BJ (cell line): ENCODE data around the gene BOD1. TPM values are rescaled to one million over a fixed set of nuclear protein-coding genes. Genes with fewer than 3 reads are reported as not detected.

Experiments used
- CTCF ChIA-PET: fragments of 350-600 bp; formaldehyde crosslinking; extraction: SDS; loops from one replicate; lab custom pipeline; 2021; ENCODE audit warnings: antibody characterized with exemption, inconsistent platforms; lab: Yijun Ruan, JAX
- POLR2A ChIA-PET: fragments of 300-600 bp; sonication (Branson Sonifier 250); formaldehyde crosslinking; extraction: SDS; loops from one replicate; lab custom pipeline; 2021; ENCODE audit warnings: antibody characterized with exemption; lab: Charles Lee
- DNase-seq: peaks from one replicate; pipeline ENCODE4 v3.0.0-alpha.2; 2011; ENCODE audit warnings: low read depth
- H3K27me3 ChIP-seq: 2 replicates; pipeline ENCODE4 v1.6.0; 2011; ENCODE audit warnings: low read length; ENCODE audit not compliant: control insufficient read depth, insufficient read depth
- H3K36me3 ChIP-seq: 2 replicates; pipeline ENCODE4 v1.5.1; 2011; ENCODE audit warnings: low read length; ENCODE audit not compliant: control insufficient read depth, insufficient read depth
- H3K4me3 ChIP-seq: 2 replicates; pipeline ENCODE4 v1.5.1; 2011; ENCODE audit warnings: low read depth, mild to moderate bottlenecking, control low read depth, low read length
- CTCF ChIP-seq: IDR thresholded peaks from 2 replicates; pipeline ENCODE4 v1.5.1; 2011; ENCODE audit warnings: low read depth, mild to moderate bottlenecking, control low read depth, inconsistent platforms, low read length, moderate library complexity; ENCODE audit not compliant: insufficient read depth
- polyA plus RNA-seq: library from polyadenylated mRNA; depleted of rRNA; stranded (reverse); fragments of >200 nt; gene quantifications from 2 replicates; pipeline ENCODE4 v1.2.3, GENCODE V29; 2011

Gene BOD1
- polyA plus RNA-seq, 1 experiment = 51.5 TPM

GRCh38 chr5:173662581-173663351, 46.3 kb upstream of the BOD1 start:
- no peak for TF ChIP-seq CTCF
- no peak overlapping the region for H3K4me3 ChIP-seq
- DNase-seq = no peak
- H3K27me3 ChIP-seq = peaks cover 2% of the 10 kb centered on the region
- POLR2A ChIA-PET = no interaction called here
- CTCF ChIA-PET = no interaction called here
- H3K36me3 ChIP-seq = no peaks in the 10 kb centered on the region

GRCh38 chr5:173660481-173661280, 44.2 kb upstream of the BOD1 start:
- Histone ChIP-seq H3K4me3 (no peak overlapping the region), H3K36me3 (no peaks in the 10 kb centered on the region), H3K27me3 (no peaks in the 10 kb centered on the region; the same call in 1 of the 2 replicates)
- TF ChIP-seq CTCF = no peak
- no peak for DNase-seq
- CTCF ChIA-PET = interaction anchor here (1.0 to 1.5 kb wide), 2 partner anchors 10 to 14 kb away, joined by 3 read pairs; no protein-coding TSS in a partner anchor
- POLR2A ChIA-PET = no interaction called here

- CTCF ChIA-PET = no interaction called here
- H3K36me3 ChIP-seq = no peaks in the 10 kb centered on the region
- H3K4me3 ChIP-seq = no peak overlapping the region
- POLR2A ChIA-PET = no interaction called here
- DNase-seq = no peak
- H3K27me3 ChIP-seq = no peaks in the 10 kb centered on the region; the same call in 1 of the 2 replicates
- TF ChIP-seq CTCF = no peak
These were observed 43.0 kb upstream of the BOD1 start for GRCh38 chr5:173659423-173659822.

GRCh38 chr5:173657741-173658356, 41.4 kb upstream of the BOD1 start:
- H3K27me3 ChIP-seq = no peaks in the 10 kb centered on the region; the same call in 1 of the 2 replicates
- POLR2A ChIA-PET = no interaction called here
- CTCF ChIA-PET = interaction anchor here (0.8 to 1.7 kb wide), 2 partner anchors 17 to 40 kb away, joined by 3 to 6 read pairs; no protein-coding TSS in a partner anchor
- TF ChIP-seq CTCF = no peak
- H3K4me3 ChIP-seq = no peak overlapping the region
- no peak for DNase-seq
- no peaks in the 10 kb centered on the region for H3K36me3 ChIP-seq
